ENCODE measurements around the gene COL4A1.

DNA sequence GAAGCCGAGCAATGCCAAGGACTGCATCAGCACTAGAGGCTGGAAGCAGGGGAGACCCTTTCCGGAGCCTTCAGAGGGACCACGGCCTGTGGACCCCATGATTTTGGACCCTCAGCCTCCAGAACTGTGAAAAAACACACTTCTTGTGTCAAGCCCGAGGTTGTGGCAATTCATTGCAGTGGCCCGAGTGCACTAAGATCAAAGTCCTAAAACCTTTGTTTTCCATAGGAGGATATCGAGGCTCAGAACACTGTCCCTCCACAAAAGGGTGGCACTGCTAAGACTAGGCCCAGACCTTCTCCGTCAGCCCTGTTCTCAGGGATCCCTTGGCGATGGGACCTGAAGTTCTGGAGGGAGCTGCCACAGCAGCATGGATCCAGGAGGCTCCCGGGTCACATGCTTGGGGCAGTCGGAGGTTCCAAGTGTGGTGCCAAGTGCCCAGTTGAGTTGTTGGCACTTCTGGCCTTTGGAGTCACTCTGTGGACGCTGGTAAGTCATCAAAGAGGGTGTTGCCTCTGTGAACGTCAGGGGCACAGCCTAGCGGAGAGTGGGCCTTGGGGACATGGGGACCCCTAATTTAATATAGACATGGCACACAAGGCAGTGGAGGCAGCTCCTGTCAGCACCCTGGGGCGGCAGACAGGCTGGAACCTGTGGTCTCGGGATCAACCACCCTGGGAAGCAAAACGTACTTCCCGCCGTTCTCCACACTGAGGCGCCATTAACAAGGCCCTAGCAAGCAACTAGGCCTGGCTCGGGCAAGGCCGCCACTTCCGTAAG is 199.2 kb downstream of the COL4A1 start:
- TF ChIP-seq YY1 (IDR thresholded peaks at IDR 0.05; ENCODE audit: low read depth) (no peak), TCF12 (IDR thresholded peaks at IDR 0.05) (no peak), RAD21 (IDR thresholded peaks at IDR 0.05; ENCODE audit: low read length) (peak; percentile 48)
